Measurements from ENCODE around the gene CDH22. TPM values are rescaled to one million over a fixed set of nuclear protein-coding genes. Genes with fewer than 3 reads are reported as not detected.

Gene CDH22
- polyA plus RNA-seq, 3 donors, result 0.04 TPM; not detected in 2

- no peak for DNase-seq (ENCODE audit: extremely low read depth in 1 of 11, low read depth in 9 of 11, low spot score in 4 of 11)
Observed at GRCh38 chr20:46330072-46330763, 21.9 kb upstream of the CDH22 start.

GRCh38 chr20:46328200-46328882 lies 20.0 kb upstream of the CDH22 start:
- DNase-seq (ENCODE audit: extremely low read depth in 1 of 11, low read depth in 9 of 11, low spot score in 4 of 11), result no peak

- no peak for DNase-seq (ENCODE audit: extremely low read depth in 1 of 11, low read depth in 9 of 11, low spot score in 4 of 11)
Observed at GRCh38 chr20:46327557-46327956, 19.3 kb upstream of the CDH22 start.

GRCh38 chr20:46325789-46326188 lies 17.5 kb upstream of the CDH22 start:
- no peak for DNase-seq (ENCODE audit: extremely low read depth in 1 of 11, low read depth in 9 of 11, low spot score in 4 of 11)

GRCh38 chr20:46324960-46325703 lies 16.8 kb upstream of the CDH22 start:
- no peak for DNase-seq (ENCODE audit: extremely low read depth in 1 of 11, low read depth in 9 of 11, low spot score in 4 of 11)

GRCh38 chr20:46324379-46324778 lies 16.1 kb upstream of the CDH22 start:
- DNase-seq (ENCODE audit: extremely low read depth in 1 of 11, low read depth in 9 of 11, low spot score in 4 of 11), result no peak

- DNase-seq (ENCODE audit: extremely low read depth in 1 of 11, low read depth in 9 of 11, low spot score in 4 of 11), result no peak
Observed at GRCh38 chr20:46323557-46323956, 15.3 kb upstream of the CDH22 start.

- no peak for DNase-seq (ENCODE audit: extremely low read depth in 1 of 11, low read depth in 9 of 11, low spot score in 4 of 11)
Observed at GRCh38 chr20:46322641-46323040, 14.3 kb upstream of the CDH22 start.

- no peak for DNase-seq (ENCODE audit: extremely low read depth in 1 of 11, low read depth in 9 of 11, low spot score in 4 of 11)
Observed at GRCh38 chr20:46317685-46318177, 9.4 kb upstream of the CDH22 start.

- no peak for DNase-seq (ENCODE audit: extremely low read depth in 1 of 11, low read depth in 9 of 11, low spot score in 4 of 11)
Observed at GRCh38 chr20:46316984-46317684, 8.8 kb upstream of the CDH22 start.

GRCh38 chr20:46315311-46315710 lies 7.0 kb upstream of the CDH22 start:
- no peak for DNase-seq (ENCODE audit: extremely low read depth in 1 of 11, low read depth in 9 of 11, low spot score in 4 of 11)

- no peak for DNase-seq (ENCODE audit: extremely low read depth in 1 of 11, low read depth in 9 of 11, low spot score in 4 of 11)
Observed at GRCh38 chr20:46312945-46313861, 4.9 kb upstream of the CDH22 start.

GRCh38 chr20:46312075-46312944 lies 4.0 kb upstream of the CDH22 start:
- peak in 2 of 11 donors; percentile 24 to 27 for DNase-seq (ENCODE audit: extremely low read depth in 1 of 11, low read depth in 9 of 11, low spot score in 4 of 11)

GRCh38 chr20:46311719-46312074 lies 3.4 kb upstream of the CDH22 start:
- no peak for DNase-seq (ENCODE audit: extremely low read depth in 1 of 11, low read depth in 9 of 11, low spot score in 4 of 11)

- DNase-seq (ENCODE audit: extremely low read depth in 1 of 11, low read depth in 9 of 11, low spot score in 4 of 11), result no peak
Observed at GRCh38 chr20:46311039-46311650, 2.8 kb upstream of the CDH22 start.

- DNase-seq (ENCODE audit: extremely low read depth in 1 of 11, low read depth in 9 of 11, low spot score in 4 of 11), result no peak
Observed at GRCh38 chr20:46309945-46310344, 1.6 kb upstream of the CDH22 start.

- DNase-seq (ENCODE audit: extremely low read depth in 1 of 11, low read depth in 9 of 11, low spot score in 4 of 11), result no peak
Observed at GRCh38 chr20:46307999-46308257, 370 bp downstream of the CDH22 start.
